Measurements from ENCODE around the gene KLHL26.

KLHL26 gene

GRCh38 chr19:18697680-18698079 lies 60.9 kb downstream of the KLHL26 start:
- H3K4me3 ChIP-seq (ENCODE audit: low read depth, low read length): no peak overlapping the region
- no peak for TF ChIP-seq CTCF (IDR thresholded peaks at IDR 0.05; ENCODE audit: borderline replicate concordance, insufficient read depth, low read depth, low read length)

- no peak overlapping the region for H3K4me3 ChIP-seq (ENCODE audit: low read depth, low read length)
- no peak for TF ChIP-seq CTCF (IDR thresholded peaks at IDR 0.05; ENCODE audit: borderline replicate concordance, insufficient read depth, low read depth, low read length)
Observed at GRCh38 chr19:18698321-18699167, 61.7 kb downstream of the KLHL26 start.

- no peak for TF ChIP-seq CTCF (IDR thresholded peaks at IDR 0.05; ENCODE audit: borderline replicate concordance, insufficient read depth, low read depth, low read length)
- H3K4me3 ChIP-seq (ENCODE audit: low read depth, low read length): peak overlapping the region; percentile 41
Observed at GRCh38 chr19:18699403-18700054, 62.7 kb downstream of the KLHL26 start.

- H3K4me3 ChIP-seq (ENCODE audit: low read depth, low read length): peak overlapping the region; percentile 48
- TF ChIP-seq CTCF (IDR thresholded peaks at IDR 0.05; ENCODE audit: borderline replicate concordance, insufficient read depth, low read depth, low read length): no peak
Observed at GRCh38 chr19:18700501-18701249, 63.8 kb downstream of the KLHL26 start.

- peak overlapping the region; percentile 48 for H3K4me3 ChIP-seq (ENCODE audit: low read depth, low read length)
- TF ChIP-seq CTCF (IDR thresholded peaks at IDR 0.05; ENCODE audit: borderline replicate concordance, insufficient read depth, low read depth, low read length): no peak
Observed at GRCh38 chr19:18701250-18701608, 64.4 kb downstream of the KLHL26 start.

GRCh38 chr19:18704054-18704453 lies 67.2 kb downstream of the KLHL26 start:
- no peak for TF ChIP-seq CTCF (IDR thresholded peaks at IDR 0.05; ENCODE audit: borderline replicate concordance, insufficient read depth, low read depth, low read length)

More at GRCh38 chr19:18704054-18704453, 67.2 kb downstream of the KLHL26 start:
- H3K4me3 ChIP-seq (ENCODE audit: low read depth, low read length): no peak overlapping the region

All from GM12875 (cell line).